GM03348 (cell line): Measurements from ENCODE around the gene ANKRD33B.
"Not testable (repeated sequence)": the region's sequence is repeated elsewhere in the genome, so short reads cannot be mapped to it uniquely, and the experiment has no call there.

Source experiments
- DNase-seq: peaks from one replicate; pipeline ENCODE4 v3.0.0; 2012; ENCODE audit warnings: low spot score

The ANKRD33B gene

DNA sequence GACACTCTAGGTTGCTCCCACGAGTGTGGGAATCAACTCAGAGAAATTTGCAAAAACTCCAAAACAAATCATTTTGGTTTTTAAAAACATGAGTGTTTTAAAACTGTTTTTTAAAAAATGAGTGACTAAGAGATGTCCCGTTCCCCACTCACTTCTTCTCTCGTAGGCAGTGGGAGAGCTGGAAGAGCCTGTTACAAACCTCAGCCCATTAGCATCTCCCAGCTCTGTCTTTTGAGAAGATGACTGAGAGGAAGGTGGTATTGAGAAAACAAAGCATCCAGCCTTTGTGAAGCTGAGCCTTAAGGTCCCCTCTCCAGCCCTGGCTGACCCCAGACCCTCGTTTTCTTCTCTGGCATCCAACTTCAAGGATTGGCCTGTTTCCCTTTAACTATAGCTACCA is 4.7 kb upstream of the ANKRD33B start:
- no peak for DNase-seq

DNA sequence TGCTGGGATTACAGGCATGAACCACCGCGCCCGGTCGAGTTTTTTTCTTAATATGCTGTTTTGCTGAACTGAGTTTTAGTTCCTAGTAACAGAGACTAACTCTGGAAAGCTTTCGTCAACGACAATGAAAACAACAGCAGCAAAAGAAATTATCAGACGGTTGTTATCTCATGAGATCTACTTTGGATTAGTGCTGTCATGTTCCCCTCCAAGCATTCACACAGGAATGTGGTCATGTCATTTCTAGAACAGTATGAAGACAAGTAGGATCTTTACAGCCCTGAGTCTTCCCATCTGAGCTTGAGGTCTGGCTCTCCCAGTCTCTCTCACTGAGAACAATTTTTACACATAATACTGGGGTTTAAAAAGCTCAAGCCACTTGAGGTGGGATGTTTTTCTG is 4.0 kb upstream of the ANKRD33B start:
- no peak for DNase-seq

DNA sequence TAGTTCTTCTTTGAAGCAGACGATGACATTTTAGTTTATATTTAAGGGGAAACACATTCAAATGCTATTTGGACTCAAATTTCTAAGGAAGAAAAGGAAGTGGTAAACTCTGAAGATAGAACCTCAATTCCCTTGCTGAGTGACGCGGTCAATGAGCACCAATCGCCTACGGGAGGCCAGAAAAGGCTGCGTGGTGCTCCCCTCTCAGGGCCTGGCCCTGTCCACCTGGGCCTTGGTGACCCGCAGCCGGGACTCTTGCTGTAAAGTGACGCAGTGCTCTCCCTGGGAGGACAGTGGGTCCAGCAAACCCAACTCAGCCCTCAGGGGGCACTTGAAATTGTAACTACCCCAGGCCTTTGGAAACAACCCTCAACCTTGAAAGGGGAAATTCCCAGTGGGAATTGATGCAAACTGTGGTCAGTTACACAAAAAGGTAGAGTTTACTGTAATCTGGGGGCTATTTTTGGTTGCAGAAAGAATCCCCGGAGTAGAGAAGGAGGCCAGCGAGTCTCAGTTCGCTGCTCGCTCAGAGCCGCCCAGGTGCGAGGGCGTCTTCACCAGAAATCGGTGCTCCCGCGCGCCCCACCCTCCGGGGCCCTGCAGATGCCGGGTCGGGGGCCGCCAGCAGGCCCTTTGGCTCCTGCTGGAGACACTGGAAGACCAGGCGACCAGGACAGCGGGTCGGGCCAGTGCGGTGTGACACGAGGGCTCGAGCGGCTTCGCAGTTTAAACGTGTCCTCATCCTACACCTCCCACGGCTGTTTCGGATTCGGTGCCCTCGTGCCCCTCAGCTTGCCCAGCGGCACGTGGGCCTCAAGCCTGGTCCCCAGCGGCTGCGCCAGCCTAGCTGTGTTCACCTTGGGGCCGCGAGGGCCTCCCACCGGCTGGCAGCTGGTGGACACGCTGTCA is 1.4 kb upstream of the ANKRD33B start:
- DNase-seq: no peak

DNA sequence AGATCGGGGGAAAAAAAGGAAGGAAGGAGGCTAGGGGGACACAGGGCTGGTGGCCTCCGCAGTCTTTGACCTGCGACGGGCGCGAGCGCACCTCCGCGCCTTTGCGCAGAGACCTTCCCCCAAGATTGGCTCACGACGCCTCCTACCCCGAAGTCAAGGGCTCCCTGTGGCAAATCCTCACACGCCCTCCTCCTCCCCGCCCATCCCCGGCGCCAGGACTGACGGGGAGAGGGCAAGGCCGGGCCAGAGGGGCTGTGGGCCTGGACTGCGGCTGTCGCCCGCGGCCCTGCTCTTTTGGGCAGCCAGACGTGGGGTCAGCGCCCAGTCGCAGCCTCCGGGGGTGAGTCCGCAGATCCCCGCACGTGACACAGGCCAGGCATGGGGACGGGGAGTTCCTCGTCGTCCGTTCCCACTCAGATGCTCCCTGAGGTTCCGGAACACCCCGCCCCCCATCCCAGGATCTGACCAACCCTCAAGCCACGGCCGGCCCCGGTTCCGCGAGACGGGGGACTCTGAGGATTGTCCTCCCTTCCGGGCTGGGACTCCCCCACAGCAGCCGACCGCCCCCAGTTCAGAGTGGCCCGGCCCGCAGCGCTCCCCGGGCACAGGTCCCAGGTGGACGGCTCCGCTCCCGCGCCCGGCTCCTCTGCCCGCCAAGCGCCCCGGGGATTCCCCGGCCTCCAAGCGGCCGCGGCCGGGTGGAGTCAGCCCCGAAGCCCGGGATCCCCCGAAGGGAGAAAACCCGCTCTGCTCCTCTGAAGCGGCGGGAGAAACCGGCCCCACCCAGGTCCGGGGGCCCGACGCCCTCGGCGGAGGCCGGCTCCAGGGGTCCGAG is 543 bp upstream of the ANKRD33B start:
- DNase-seq: no peak

DNA sequence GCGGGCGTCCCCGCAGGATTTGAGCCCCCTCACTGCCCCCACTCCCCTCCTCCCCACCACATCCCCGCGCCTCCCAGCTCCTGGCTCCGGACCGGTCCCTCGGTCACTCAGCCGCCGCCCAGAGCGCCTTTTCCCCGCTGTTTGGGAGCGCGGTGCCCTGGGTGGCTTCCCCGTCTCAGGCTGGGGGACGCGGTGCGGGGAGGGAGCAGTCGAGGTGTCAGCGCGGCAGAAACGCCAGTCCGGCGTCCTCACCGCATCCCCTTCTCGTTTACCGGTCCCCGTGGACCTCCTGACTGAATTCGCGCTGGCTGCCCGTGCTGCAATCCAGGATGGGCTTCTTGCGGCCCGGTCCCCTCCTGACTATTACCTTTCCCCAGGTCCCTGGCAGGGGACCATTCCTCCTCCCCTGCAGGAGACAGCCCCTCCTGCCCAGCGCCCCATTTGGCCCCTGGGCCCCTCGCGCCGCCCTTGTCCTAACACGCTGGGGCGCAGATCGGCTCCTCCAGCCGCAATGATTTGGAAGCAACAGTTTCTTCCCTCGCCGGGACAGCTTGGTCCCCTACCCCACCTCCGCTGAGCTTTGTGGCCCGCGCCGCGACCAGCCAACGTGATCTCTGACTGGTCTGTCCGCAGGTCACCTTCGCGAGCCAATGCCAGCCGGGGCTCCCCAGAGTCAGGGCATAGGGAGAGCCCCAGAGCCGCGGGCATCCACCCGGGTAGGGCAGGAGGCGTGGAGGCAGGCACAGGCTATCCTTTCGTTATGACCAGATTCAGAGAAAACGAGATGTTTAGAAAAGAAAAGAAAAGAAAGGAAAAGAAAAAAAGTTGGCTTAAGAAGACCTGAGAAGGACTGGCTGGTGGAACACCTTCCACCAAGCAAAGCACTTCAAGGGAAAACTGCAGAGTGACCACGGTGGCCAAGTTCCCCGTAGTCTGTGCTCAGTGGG is 1.2 kb downstream of the ANKRD33B start:
- peak; percentile 31 for DNase-seq

DNA sequence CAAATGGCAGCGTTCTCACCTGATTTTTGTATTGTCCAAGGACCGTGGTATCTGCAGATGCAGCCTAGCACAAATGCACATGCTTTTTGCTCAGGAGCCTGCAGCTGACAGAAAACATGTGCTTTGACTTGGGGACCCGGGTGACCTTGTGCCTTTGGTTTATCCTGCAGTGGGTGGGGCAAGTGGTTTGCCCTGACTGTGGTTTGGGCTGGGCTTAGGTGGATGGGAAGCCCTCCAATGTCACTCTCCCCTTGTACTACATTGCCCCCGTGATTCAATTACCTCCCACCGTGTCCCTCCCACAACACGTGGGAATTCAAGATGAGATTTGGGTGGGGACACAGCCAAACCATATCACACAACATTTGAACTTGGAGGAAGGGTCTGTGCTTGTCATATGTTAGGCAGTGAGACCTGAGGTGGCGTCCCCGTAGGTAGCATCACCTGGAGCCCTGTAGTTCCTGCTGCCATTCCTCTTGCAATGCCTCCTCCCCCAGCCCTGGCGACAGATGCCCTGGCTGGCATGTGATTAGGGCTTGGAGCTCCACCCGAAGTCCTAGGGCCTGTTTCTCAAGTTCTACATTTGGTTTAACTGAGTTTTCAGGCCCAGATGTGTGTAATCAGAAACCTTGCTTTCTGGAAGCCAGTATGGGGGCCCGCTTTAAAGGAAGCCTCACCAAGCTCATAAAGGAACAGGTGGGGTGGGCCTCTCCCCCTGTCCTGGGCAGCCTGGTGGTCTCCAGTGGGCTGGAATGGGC is 2.1 kb downstream of the ANKRD33B start:
- DNase-seq: peak; percentile 39

DNA sequence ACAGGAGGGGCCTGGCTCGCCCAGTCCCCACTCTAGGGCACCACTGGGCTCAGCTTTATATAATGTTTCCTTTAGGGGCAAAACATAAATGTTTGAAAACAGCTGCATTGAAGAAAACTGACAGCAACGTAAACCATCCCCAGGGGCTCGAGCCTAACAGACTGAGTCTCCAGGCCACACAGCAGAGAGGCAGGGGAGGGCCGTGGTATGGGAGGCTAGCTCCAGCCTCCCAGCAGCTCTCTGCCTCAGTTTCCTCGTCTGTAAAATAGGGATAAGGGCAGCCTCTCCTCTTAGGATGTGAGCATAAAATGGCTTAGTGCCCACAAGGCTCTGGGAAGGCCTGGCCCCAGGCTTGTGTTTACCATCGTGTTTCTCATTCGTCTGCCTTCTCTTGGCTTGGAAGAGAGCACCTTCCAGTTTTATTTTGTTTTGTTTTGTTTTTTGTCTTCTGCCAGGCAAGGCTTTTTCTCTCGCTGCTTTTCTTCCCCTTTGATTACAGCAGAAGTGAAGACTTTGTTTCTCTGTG is 2.7 kb downstream of the ANKRD33B start:
- no peak for DNase-seq

DNA sequence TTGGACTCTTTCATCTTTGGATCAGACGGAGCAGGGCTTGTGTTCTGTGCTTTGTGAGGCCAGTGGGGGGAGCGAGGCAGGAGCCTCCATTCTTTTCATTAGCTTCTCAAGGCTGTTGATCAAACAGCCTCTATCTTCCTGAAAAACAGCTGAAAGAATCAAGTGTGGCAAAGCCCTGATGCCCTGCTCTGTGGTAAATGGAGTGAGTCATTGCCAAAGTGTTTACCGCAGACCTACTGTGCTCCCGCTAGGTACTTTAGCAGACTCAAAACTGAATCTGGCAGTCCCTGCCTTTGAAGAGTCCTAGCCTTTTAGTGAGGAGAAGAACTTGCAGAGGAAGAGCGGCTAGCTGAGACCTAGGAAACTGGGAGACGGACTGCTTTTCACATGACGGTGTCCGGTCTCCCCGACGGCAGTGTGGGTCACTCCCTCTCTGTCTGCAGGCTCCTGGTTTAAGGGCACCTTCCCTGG is 3.3 kb downstream of the ANKRD33B start:
- no peak for DNase-seq

DNA sequence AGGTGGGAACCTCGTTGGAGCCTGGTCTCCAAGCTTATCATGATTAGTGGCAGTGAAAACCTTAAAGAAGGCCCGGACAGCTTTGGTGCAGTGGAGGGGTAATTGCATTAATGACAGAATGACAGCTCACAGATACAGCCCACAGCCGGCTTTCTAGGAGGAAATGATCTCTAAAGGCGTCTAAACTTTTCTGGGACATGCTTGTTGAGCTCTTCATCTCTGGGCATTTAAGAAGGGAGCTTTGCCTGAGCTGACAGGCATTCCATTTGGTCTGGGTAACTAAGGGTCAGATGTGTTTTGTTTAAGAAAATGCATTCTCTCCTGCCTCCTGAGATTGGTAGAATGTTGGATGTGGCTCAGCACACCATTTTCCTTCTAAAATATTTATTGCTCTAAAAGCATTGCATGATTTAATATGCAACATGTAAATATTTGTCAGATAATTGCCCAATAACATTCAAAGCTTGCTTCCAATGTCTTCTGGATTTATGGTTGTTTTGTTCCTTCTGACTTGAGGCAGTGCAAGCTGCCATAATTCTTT is 4.0 kb downstream of the ANKRD33B start:
- DNase-seq: peak; percentile 76

DNA sequence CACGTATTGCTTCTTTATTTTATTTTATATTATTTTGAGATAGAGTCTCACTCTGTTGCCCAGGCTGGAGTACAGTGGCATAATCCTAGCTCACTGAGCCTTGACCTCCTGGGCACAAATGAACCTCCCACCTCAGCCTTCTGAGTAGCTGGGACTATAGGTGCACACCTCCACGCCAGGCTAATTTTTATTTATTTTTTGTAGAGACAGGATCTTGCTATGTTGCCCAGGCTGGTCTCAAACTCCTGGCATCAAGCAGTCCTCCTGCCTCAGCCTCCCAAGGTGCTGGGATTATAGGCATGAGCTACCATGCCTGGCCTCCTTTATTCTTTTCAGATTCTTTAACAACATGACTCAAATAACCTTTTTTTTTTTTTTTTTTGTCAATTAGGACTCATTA is 6.7 kb downstream of the ANKRD33B start:
- DNase-seq: not testable (repeated sequence)

DNA sequence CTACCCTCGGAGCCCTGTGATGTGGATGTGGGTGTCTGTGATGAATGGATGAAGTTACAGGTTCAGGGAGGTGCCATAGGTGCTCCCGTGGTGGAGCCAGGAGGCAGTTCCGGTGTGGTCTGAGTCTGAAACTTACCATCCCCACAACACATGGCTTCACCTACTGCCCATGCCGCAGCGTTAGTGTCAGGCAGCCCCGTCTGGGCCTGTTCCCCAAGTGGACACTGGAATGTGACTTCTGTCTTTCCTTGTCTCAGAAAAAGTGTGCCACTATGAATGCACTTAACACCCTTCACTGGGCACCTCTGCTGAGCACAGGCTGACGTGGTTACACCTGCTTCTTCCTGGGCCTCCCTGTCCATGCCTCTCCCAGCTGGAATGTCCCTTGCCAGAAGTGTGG is 8.6 kb downstream of the ANKRD33B start:
- no peak for DNase-seq

DNA sequence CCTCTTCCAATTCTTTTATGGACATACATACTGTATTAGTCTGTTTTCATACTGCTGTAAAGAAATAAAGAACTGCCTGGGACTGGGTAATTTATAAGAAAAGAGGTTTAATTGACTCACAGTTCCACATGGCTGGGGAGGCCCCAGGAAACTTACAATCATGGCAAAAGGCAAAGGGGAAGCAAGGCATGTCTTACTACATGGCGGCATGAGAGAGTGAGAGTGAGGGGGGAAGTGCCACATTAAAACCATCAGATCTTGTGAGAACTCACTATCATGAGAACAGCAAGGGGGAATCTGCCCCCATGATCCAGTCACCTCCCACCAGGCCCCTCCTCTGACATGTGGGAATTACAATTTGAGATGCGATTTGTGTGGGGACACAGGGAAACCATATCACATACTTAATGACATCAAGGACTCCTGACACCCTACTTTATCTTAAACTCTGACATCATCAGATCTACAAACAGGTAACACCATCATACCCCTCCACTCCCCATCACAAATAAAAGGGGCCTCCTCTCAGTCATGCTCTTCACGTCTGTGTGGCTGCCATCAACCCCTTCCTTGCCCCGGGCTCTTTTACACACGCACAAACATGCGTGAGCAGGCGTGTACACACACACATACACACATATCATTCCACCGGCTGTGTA is 9.7 kb downstream of the ANKRD33B start:
- no peak for DNase-seq

DNA sequence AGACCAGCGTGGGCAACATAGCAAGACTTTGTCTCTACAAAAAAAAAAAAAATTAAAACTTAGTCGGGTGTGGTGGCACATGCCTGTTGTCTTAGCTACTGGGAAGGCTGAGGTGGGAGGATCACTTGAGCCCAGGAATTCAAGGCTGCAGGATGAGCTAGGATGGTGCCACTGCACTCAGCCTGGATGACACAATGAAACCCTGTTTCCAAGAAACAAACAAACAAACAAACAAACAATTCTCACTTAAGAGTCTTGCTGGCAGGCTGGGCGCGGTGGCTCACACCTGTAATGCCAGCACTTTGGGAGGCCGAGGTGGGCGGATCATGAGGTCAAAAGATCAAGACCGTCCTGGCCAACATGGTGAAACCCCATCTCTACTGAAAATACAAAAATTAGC is 11.0 kb downstream of the ANKRD33B start:
- not testable (repeated sequence) for DNase-seq

DNA sequence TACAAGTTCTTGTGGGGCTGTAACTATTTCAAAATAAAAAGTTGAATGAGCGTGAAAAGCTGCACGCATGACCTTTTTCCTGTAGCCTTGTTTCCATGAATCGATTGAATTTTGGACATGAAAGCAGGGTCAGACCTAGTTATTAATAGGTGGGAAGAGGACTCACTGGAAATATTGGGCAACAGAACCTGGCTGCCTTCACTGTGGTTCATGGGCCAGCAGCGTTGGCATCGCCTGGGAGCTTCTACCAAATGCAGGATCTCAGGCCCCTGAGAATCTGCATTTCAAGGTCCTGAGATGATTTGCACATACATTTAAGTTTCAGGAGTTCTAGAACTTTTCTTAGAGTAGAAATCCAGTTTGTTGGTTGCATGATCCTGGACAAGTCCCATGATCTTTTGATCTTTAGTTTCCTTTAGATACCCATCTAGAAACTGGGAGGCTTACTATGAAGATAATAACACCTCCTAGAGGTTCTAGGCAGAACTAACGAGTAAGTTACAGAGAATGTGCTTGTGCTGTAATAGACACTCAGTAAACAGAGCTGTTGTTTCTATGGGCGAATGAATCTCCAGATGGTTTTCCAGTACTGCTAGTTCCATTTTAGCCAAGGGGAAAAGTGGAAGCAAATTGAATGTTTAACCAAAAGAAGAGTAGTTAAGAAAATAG is 12.4 kb downstream of the ANKRD33B start:
- no peak for DNase-seq

DNA sequence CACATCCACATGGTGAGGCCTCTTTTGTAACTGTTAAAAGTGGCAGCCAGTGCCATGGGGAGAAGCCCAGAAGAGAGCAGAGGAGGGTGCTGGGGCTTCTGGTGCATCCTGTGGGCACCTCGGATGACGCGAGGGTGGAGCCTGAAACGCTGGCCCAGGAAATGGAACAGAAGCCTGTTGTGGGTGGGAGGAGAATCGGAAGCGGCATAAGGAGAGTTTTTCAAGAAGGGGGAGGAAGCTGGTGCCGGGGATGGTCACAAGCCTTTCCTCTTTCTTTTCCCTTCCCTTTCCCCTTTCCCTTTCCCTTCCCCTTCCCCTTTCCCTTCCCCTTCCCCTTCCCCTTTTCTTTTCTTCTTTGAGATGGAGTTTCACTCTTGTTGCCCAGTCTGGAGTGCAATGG is 12.9 kb downstream of the ANKRD33B start:
- DNase-seq: no peak

DNA sequence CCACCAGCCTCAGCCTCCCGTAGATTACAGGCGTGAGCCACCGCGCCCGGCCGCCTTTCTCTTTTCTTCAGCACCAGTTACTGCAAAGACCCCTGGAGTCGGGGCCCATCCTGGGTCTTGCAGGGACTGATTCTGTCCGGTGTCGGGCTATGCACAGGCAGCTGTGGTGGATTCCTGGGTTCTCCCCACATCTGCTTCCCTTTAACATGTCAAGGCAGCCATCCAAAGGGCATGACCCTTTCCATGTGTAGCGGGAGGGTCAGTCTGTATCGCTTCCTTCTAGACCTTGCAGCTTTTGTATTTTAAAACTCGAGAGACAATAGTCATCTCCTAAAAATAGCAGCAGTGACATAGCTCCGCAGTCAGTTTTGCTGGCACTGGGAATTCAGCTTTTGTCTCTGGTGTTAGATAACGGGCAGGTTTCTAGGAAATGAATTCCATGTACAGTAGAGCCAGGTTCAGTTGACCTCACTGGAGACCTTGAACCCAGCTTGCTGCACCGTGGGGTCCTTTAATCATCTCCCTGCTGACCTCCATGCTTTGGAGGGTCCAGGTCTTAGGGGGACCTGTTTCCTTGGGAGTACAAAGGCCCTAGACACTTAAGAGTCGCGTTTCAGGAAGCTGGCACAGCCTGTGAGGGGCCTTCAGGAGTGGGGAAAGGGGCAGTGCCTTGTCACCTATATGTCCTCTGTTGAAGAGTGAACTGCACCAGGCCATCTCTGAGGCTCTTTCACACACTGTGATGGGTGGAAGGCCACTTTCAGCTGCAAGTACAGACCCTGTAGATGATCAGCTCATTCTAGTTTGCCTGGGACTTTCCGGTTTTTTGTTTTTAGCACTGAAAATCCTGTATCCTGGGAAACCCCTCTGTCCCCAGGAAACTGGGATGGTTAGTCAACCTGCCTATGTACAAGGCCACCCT is 13.8 kb downstream of the ANKRD33B start:
- peak; percentile 50 for DNase-seq

DNA sequence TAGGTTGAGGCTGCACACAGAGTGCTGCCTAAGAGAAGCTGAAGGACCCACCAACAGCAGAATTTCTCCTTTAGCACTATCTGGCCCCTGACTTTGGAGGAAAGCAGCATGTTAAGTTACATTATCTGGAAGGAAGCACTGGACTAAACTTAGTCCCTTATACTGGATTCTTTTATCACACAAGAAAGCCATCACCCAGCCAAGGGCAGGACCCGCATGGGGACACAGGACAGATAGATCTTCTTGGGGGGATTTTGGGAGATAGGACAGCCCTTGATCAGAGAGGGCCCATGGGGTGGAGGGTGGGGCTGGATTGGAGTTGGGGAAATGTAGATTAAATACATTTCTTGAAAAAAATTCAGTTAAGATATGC is 14.4 kb downstream of the ANKRD33B start:
- no peak for DNase-seq

DNA sequence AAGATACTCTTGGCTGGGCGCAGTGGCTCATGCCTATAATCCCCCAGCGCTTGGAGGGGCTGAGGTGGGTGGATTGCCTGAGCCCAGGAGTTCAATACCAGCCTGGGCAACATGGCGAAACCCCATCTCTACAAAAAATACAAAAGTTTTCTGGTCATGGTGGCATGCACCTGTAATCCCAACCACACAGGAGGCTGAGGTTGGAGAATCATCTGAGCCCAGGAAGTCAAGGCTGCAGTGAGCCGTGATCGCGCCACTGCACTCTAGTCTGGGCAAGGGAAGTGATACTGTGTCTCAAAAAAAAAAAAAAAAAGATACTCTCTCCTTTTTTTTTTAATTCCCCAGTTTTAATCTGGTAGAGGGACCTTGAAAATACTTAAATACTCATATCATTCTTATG is 15.0 kb downstream of the ANKRD33B start:
- no peak for DNase-seq
